COLO829 (cell line): Measurements from ENCODE around the gene ZNF576.
A peak's percentile ranks its signal among the peaks of the same experiment; 100 is the strongest.
"Not testable (repeated sequence)": the region's sequence is repeated elsewhere in the genome, so short reads cannot be mapped to it uniquely, and the experiment has no call there.

Experiments
- DNase-seq: peaks from one replicate; pipeline ENCODE4 v3.0.0; 2012; ENCODE audit warnings: low spot score

ZNF576 gene

GRCh38 chr19:43626838-43627237, 30.4 kb downstream of the ZNF576 start:
- DNase-seq = no peak

GRCh38 chr19:43628646-43629326, 32.4 kb downstream of the ZNF576 start:
- no peak for DNase-seq

DNA sequence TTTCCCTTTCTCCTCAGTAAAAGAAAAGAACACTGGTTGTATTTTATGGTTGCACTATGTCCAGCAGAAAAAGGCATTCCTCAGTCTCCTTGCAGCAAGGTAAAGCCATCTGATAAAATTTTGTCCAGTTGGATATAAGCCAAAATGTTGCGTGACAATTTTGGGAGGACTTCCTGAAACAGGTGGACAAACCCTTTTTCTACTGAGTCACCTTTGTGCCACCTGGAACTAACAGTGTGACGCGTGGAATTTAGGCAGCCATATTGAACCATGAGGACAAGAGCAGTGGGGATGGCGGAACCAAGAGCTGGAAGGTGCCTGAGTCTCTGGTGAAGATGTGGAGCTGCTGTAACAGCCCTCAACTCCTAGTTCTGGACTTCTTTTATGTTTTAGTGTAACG, 35.1 kb downstream of the ZNF576 start:
- no peak for DNase-seq

DNA sequence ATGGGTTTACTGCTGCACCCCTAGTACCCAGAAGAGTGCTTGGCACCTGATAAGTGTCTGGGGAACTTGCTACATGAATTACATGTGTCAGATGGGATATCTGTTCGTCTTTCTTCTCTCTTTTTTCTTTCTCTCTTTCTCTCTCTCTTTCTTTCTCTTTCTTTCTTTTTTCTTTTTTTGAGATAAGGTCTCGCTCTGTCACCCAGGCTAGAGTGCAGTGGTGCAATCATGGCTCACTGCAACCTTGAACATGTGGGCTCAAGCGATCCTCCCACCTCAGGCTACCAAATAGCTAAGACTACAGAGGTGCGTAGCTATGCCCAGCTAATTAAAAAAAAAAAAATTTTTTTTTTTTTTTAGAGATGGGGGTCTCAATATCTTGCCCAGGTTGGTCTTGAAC, 37.1 kb downstream of the ZNF576 start:
- DNase-seq = no peak

- no peak for DNase-seq
These were observed 37.7 kb downstream of the ZNF576 start for GRCh38 chr19:43634068-43634467.

DNA sequence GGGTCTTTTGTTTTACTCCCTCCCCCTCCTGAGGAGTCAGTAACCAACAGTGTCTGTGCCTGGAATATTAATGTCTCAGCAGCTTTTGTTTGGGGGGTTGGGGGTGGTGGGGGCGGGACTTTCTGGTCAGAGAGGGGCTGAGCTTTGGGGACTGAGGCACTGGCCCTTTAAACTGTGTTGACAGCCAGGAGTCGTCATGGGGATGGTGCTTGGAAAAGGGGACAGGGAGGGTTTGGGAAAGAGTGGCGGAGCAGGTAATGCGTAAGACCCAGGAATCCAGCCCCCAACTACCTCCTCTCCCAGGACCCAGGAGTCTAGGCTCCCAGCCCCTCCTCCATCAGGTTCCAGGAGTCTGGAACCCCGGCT, 38.1 kb downstream of the ZNF576 start:
- DNase-seq = no peak

DNA sequence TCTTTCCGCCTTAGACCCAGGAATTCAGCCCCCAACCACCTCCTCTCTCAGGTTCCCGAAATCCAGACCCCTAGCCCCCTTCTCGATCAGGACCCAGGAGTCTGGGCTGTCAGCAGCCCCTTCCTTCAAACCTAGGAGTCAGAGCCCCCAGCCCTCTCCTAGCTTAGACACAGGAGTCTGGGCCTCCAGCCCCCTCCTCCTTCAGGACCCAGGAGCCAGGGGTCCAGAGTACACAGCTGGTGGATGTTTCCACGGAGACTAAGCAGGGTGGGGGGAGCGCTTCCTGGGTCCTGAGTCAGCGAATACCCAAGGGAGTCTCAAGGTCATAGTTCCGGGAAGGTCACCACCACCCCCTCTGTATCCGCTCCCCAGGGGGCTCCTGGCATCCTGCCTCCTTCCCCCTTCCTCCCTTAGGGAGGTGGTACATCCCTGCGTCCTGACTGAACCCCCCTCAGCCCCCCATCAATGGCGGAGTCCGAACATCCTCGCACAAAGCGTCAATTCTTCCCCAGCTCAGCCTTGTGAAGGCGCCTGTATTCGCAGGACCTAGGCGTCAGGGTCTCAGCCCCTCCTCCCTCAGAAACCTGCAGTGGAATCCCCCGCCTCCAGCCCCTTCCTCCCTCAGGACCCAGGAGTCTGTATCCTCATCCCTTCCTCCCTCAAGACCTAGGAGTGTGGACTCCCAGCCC, 38.6 kb downstream of the ZNF576 start:
- peak; percentile 32 for DNase-seq

- DNase-seq = not testable (repeated sequence)
These were observed 39.2 kb downstream of the ZNF576 start for GRCh38 chr19:43635561-43635940.

DNA sequence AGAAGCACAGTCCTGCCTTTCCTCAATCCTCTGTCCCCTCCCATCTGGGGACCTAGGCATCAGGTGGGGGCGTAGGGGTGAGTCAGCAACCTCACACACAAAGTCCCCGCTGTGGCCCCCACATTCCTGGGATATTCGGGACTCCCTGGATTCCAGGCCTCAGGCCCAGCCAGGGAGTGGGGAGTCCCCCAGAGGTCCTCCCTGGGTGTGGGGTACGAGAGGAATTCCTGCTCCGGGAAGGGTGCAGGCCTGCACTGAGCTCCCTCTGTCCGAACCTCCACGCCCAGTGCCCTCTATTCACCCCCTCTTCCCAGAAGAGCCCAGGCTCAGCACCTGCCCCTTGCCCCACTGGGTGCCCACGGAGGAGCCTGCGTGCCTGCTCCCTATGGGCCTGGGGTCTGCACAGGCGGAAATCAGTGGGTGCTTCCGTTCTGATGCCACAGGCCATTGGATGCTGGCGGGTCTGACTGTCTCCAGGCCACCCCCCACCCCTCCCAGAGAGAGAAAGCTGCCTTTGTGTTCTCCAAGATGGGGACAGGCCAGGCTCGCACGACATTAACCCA, 39.8 kb downstream of the ZNF576 start:
- DNase-seq = no peak

- DNase-seq = no peak
These were observed 42.0 kb downstream of the ZNF576 start for GRCh38 chr19:43638214-43638994.

DNA sequence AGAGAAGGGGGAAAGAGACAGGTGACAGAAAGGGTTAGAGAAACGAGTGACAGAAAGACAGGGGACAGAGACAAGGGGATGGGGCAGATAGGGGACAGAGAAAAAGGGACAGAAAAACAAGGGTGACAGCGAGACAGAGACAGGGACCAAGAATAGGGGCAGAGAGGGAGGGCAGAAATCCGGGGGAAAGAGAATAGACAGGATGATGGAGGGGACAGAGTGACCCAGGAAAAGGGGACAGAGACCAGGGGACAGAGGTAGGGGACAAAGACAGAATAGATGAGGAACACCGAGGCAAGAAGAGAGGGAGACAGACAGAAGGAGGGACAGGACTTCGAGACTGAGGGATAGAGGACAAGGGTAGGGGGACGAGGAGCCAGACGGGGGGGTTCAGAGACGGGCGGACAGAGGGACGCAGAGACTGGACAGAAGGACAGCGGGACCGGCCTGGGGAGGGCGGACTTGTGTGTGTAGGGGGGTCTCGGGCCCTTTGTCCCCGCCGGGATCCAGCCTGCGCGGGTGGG, 42.7 kb downstream of the ZNF576 start:
- DNase-seq = no peak

DNA sequence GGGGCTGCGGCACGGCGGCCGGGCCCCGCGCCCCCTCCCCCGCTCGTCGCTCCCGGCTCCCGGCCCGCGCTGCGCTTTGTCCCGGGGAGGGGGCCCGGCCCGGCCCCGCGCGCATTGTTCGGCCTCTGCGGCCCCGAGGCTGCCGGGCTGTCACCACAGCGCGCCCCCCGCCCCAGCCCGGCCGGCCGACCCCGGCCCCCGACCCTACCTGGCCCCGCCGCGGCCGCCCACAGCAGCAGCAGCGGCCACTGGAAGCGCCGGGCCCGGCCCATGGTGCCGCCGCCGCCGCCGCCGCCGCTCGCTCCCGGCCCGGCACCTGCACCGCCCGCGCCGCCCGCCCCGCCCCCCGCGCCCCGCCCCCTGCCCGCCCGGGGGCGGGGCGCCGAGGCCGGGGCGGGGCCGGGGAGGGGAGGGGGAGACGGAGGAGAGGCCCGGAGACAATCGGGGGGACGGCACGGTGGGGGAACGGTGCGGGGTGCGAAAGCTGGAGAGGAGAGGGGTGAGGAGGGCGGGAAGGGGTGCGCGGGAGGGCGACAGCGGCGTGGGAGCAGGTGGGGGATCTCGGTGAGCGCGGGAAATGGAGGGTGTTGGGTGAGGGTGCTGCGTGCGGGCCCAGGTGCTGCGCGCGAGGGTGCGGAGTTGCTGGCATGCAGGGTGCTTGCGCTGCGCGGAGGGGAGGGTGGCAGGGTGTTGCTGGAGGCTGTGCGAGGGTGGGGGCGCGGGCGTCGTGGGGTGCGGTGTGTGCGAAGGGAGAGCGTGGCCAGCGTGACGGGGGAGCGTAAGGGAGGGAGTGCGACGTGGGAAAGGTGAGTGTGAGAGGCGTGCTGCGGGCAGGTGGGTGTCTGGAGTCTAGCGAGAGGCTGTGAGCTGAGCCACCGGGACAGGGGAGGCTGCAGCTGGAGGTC, 43.4 kb downstream of the ZNF576 start, which contains the start of gene CADM4:
CADM4 (minus strand) TSS at position 332 of the 905 bp plus-strand sequence; CDS start at position 272, 60 bp downstream.
- DNase-seq = no peak

- no peak for DNase-seq
These were observed 44.0 kb downstream of the ZNF576 start for GRCh38 chr19:43640424-43640757.

- DNase-seq = no peak
These were observed 44.9 kb downstream of the ZNF576 start for GRCh38 chr19:43641333-43641732.

DNA sequence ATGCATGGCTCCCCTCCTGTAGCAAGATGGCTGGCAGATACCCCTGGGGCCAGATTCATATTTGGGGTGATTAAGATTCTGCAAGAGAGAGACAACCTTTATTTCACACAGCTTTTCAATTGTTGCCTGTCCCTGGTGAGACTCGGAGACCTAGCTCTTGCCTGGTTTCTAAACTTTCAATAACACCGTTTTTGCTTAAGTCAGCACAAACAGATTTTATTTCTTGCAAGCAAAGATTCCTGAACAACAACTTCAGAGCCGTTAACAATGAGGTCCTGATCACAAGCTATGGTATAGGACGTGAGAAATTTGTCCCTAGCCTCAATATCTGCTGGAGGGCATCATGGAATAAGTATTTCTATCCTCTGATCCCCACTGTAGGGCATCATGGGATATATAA, 46.1 kb downstream of the ZNF576 start:
- DNase-seq = no peak

DNA sequence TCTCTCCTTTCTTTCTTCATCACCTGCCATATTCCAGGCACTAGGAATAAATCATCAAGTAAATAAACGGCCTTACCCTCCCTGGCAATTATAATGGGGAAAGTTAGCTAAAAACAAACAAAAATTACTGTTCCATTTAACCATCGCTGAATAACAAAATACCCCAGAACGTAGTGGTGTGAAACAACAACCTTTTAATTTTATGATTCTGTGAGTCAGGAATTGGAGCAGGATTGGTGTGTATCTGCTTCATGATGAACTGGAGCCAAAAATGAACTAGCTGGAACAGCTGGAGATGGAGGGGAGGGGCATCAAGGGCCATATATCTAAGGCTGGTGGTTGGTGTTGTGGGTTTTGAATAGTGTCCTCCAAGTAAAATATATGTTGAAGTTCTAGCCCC, 46.9 kb downstream of the ZNF576 start:
- no peak for DNase-seq

- no peak for DNase-seq
These were observed 47.8 kb downstream of the ZNF576 start for GRCh38 chr19:43644181-43644580.

- no peak for DNase-seq
These were observed 52.2 kb downstream of the ZNF576 start for GRCh38 chr19:43648633-43649032.

- DNase-seq = no peak
These were observed 53.1 kb downstream of the ZNF576 start for GRCh38 chr19:43649514-43649913.

DNA sequence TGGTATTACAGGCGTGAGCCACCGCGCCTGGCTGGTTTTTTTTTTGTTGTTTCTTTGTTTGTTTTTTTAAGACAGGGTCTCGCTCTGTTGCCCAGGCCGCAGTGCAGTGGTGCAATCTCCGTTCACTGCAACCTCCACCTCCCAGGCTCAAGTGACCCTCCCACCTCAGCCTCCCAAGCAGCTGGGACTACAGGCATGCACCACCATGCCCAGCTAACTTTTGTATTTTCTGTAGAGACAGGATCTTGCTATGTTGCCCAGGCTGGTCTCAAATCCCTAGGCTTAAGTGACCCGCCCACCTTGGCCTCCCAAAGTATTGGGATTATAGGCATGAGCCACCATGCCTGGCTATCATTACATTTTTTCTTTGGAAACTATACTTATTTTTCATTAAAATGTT, 53.9 kb downstream of the ZNF576 start:
- not testable (repeated sequence) for DNase-seq
